ENCODE measurements around the gene LRTM2.

The LRTM2 gene

DNA sequence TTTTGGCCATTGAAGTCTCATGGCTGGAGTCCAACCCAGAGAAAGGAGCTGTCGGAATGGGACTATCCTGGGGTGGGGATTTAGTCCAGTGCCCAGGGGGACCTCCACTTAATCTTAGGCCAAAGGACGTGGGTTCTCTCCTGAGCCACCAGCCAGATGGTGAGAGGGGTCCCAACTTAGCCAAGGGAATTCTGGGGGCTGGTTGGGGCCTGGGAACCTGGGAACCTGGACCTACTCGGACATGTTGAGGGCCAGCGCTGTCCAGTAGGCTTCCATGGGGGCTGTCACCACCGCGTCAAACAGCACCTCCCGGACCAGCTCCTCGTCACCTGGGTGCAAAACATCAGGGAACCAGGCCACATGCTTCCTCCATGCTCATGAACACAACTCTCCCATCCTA, 33.4 kb downstream of the LRTM2 start:
- no peak for TF ChIP-seq POLR2AphosphoS5 (IDR thresholded peaks at IDR 0.05; ENCODE audit: low read depth, low read length)
- no peak for TF ChIP-seq FOXP2 (optimal IDR thresholded peaks at IDR 0.05; ENCODE audit: borderline replicate concordance, extremely low read depth, extremely low read length, insufficient read depth)
- no peak for TF ChIP-seq SIN3A (IDR thresholded peaks at IDR 0.05; ENCODE audit: borderline replicate concordance, insufficient read depth, low read length)

DNA sequence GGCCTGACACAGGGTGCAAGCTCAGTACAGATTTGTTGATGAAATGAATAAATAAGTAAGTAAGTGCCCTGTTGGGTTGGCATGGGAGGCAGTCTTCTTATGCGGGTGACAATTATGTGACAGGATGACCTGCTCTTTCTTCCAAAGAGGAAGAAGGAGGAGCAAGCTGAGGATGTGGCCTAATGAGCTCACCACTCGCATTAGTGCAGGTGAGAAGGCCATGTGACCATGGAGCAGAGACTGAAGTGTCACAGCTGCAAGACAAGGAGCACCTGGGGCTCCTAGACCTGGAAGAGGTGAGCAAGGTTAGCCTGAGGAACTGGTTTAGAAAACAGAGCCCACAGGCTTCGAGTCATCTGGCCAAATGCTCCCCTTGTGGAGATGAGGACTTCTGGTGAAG, 34.9 kb downstream of the LRTM2 start:
- TF ChIP-seq SIN3A (IDR thresholded peaks at IDR 0.05; ENCODE audit: borderline replicate concordance, insufficient read depth, low read length), result no peak
- TF ChIP-seq TAF1 (IDR thresholded peaks at IDR 0.05; ENCODE audit: borderline replicate concordance, insufficient read depth, low read length), result no peak
- TF ChIP-seq, protein P1, sequence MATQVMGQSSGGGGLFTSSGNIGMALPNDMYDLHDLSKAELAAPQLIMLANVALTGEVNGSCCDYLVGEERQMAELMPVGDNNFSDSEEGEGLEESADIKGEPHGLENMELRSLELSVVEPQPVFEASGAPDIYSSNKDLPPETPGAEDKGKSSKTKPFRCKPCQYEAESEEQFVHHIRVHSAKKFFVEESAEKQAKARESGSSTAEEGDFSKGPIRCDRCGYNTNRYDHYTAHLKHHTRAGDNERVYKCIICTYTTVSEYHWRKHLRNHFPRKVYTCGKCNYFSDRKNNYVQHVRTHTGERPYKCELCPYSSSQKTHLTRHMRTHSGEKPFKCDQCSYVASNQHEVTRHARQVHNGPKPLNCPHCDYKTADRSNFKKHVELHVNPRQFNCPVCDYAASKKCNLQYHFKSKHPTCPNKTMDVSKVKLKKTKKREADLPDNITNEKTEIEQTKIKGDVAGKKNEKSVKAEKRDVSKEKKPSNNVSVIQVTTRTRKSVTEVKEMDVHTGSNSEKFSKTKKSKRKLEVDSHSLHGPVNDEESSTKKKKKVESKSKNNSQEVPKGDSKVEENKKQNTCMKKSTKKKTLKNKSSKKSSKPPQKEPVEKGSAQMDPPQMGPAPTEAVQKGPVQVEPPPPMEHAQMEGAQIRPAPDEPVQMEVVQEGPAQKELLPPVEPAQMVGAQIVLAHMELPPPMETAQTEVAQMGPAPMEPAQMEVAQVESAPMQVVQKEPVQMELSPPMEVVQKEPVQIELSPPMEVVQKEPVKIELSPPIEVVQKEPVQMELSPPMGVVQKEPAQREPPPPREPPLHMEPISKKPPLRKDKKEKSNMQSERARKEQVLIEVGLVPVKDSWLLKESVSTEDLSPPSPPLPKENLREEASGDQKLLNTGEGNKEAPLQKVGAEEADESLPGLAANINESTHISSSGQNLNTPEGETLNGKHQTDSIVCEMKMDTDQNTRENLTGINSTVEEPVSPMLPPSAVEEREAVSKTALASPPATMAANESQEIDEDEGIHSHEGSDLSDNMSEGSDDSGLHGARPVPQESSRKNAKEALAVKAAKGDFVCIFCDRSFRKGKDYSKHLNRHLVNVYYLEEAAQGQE (IDR thresholded peaks at IDR 0.05; ENCODE audit: insufficient read depth in 1 of 2, low read depth in 2 of 2, low read length in 2 of 2), result no peak
- TF ChIP-seq FOXP2 (optimal IDR thresholded peaks at IDR 0.05; ENCODE audit: borderline replicate concordance, extremely low read depth, extremely low read length, insufficient read depth), result no peak
- no peak for TF ChIP-seq POLR2AphosphoS5 (IDR thresholded peaks at IDR 0.05; ENCODE audit: low read depth, low read length)

DNA sequence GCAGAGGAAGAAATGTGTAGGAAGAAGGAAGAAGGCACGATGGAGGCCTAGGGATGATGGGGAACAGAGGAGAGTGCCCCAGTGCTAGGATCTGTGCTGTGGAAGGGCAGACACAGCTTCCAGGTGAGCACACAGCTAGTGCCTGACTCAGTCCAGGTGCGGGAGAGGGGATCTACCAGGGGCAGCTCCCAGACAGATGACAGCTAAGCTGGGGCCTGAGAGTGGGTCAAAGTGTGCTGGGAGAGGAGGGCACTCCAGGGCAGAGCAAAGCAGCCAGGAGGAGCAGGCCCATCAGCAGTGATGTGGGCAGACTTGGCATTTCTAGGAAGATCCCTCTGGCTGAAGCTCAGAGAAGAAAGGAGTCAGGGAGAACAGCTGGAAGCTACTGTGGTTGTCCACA, 36.7 kb downstream of the LRTM2 start:
- no peak for TF ChIP-seq FOXP2 (optimal IDR thresholded peaks at IDR 0.05; ENCODE audit: borderline replicate concordance, extremely low read depth, extremely low read length, insufficient read depth)

DNA sequence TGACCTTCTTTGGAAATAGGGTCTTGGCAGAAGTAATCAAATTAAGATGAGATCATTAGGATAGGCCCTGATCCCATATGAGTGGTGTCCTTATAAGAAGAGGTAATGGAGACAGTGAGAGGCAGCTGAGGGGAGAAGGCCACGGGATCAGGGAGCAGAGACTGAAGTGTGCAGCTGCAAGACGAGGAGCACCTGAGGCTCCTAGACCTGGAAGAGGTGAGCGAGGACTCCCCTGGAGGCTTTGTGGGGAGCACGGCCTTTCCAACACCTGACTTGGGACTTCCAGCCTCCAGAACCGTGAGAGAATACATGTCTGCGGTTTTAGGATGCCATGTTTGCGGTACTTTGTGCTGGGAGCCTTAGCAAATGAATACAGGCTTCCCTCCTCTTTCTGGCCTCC, 37.5 kb downstream of the LRTM2 start:
- TF ChIP-seq TAF1 (IDR thresholded peaks at IDR 0.05; ENCODE audit: borderline replicate concordance, insufficient read depth, low read length) (no peak), POLR2AphosphoS5 (IDR thresholded peaks at IDR 0.05; ENCODE audit: low read depth, low read length) (no peak), FOXP2 (optimal IDR thresholded peaks at IDR 0.05; ENCODE audit: borderline replicate concordance, extremely low read depth, extremely low read length, insufficient read depth) (no peak), SIN3A (IDR thresholded peaks at IDR 0.05; ENCODE audit: borderline replicate concordance, insufficient read depth, low read length) (no peak)
- TF ChIP-seq, protein P1 (IDR thresholded peaks at IDR 0.05; ENCODE audit: insufficient read depth in 1 of 2, low read depth in 2 of 2, low read length in 2 of 2), result no peak

DNA sequence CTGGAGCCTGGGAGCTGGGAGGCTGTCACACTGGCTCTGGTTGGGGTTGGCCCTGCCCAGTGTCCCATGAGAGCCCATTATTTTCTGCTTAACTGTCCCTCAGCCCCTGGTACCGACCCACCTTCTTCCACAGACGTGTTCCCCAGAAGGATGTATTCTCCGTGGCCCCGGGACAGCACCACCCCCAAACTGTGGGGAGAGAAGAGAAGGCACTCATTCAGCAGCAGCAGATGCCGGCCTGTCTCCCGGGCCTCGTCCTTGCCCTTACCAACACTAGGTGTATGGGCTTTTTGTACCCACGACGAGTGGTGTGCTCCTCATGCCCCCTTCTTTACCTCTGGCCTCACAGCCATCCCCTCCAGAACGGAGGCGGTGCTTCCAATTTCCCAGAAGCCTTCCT, 38.1 kb downstream of the LRTM2 start:
- no peak for TF ChIP-seq POLR2AphosphoS5 (IDR thresholded peaks at IDR 0.05; ENCODE audit: low read depth, low read length)
- no peak for TF ChIP-seq SIN3A (IDR thresholded peaks at IDR 0.05; ENCODE audit: borderline replicate concordance, insufficient read depth, low read length)
- TF ChIP-seq, protein P1 (IDR thresholded peaks at IDR 0.05; ENCODE audit: insufficient read depth in 1 of 2, low read depth in 2 of 2, low read length in 2 of 2), result no peak
- TF ChIP-seq TAF1 (IDR thresholded peaks at IDR 0.05; ENCODE audit: borderline replicate concordance, insufficient read depth, low read length), result no peak
- no peak for TF ChIP-seq FOXP2 (optimal IDR thresholded peaks at IDR 0.05; ENCODE audit: borderline replicate concordance, extremely low read depth, extremely low read length, insufficient read depth)

DNA sequence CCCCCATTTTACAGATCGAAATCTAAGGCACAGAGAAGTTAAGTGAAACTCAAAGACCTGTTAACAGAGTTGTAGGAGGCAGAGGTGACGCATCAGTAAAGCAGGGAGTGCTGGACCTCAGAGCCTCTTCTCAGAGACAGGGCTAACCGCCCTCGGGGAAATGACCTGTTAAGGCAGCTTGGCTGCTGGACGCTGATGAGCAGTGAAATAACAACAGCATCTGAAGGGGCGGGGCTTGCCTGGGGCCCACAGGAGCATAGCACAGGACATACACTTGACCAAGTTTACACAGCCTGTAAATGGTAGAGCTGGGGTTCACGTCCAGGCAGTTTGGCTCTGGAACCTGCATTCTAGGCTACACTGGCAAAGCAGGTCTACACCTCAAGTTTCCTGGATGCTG, 39.3 kb downstream of the LRTM2 start:
- TF ChIP-seq, protein P1 (IDR thresholded peaks at IDR 0.05; ENCODE audit: insufficient read depth in 1 of 2, low read depth in 2 of 2, low read length in 2 of 2), result 0 out of 4 replicates have a peak, but pooled peaks of 1 of the 2 experiments have one; percentile 12
- TF ChIP-seq SIN3A (IDR thresholded peaks at IDR 0.05; ENCODE audit: borderline replicate concordance, insufficient read depth, low read length) (no peak), FOXP2 (optimal IDR thresholded peaks at IDR 0.05; ENCODE audit: borderline replicate concordance, extremely low read depth, extremely low read length, insufficient read depth) (no peak)

Data from PFSK-1 (cell line).